Thyroid gland (tissue), 4 donors: ENCODE results near the gene FNTB. TPM values are rescaled to one million over a fixed set of nuclear protein-coding genes. Genes with fewer than 3 reads are reported as not detected.

Experiments
- DNase-seq, 2 donors: peaks; one replicate each; pipeline ENCODE4 v3.0.0-alpha.2; 2019
- H3K27ac ChIP-seq, 3 donors: fragments of 200-600 bp; sonication (generic); 1 replicate in 2 of 3; 2 replicates in 1 of 3; pipeline ENCODE4 v1.5.1; 2016 to 2019; ENCODE audit warnings: mild to moderate bottlenecking in 1 of 3, moderate library complexity in 1 of 3
- H3K27me3 ChIP-seq: fragments of 200-600 bp; sonication (generic); one replicate; pipeline ENCODE4 v1.5.1; 2019
- H3K36me3 ChIP-seq, 2 donors: fragments of 200-600 bp; sonication (generic); one replicate each; pipeline ENCODE4 v1.5.1; 2016 to 2019
- H3K4me1 ChIP-seq, 2 donors: fragments of 200-600 bp; sonication (generic); one replicate each; pipeline ENCODE4 v1.5.1; 2017 to 2019
- H3K4me3 ChIP-seq, 3 donors: fragments of 200-600 bp; sonication (generic); replicated peaks in 1 of 3; 1 replicate in 2 of 3; 2 replicates in 1 of 3; pipeline ENCODE4 v1.5.1; 2016; ENCODE audit warnings: mild to moderate bottlenecking in 1 of 3
- H3K9me3 ChIP-seq: fragments of 200-600 bp; sonication (generic); one replicate; pipeline ENCODE4 v1.5.1; 2017
- CTCF ChIP-seq, 6 experiments: fragments of 200-600 bp in 3 of 6; fragments of 450-650 bp in 3 of 6; sonication (generic) in 3 of 6; IDR thresholded peaks; one replicate each; pipeline ENCODE4 v1.5.1; 2016 to 2019; ENCODE audit warnings: antibody characterized with exemption in 6 of 6, mild to moderate bottlenecking in 2 of 6, inconsistent platforms in 1 of 6, moderate library complexity in 1 of 6
- POLR2A ChIP-seq, 2 donors: fragments of 450-650 bp; IDR thresholded peaks; one replicate each; pipeline ENCODE4 v1.6.1; 2017; ENCODE audit warnings: antibody characterized with exemption in 2 of 2, mild to moderate bottlenecking in 2 of 2, moderate library complexity in 1 of 2
- WGBS, 2 donors: methylation state at CpG; one replicate each; pipeline ENCODE4 v1.1.5; 2017; 5-methylcytosine and 5-hydroxymethylcytosine counted together
- intact Hi-C: fragments of 100-400 bp; cut with DNase I; formaldehyde crosslinking; loops from one replicate; pipeline ENCODE4 v1.15.1; 2023
- total RNA-seq, 4 donors: library from RNA; depleted of rRNA; stranded (reverse); fragments of >200 nt; gene quantifications; one replicate each; pipeline ENCODE4 v1.2.3, GENCODE V29; 2016

Gene FNTB
- total RNA-seq, 4 donors from 2014 or later, result 7.8 to 27.0 (median 18.8) TPM

GRCh38 chr14:64948612-64949210 is 38.0 kb upstream of the FNTB start:
- Histone ChIP-seq H3K36me3 (no peaks in the 10 kb centered on the region), H3K9me3 (no peaks in the 10 kb centered on the region), H3K27ac (no peak overlapping the region), H3K27me3 (no peaks in the 10 kb centered on the region), H3K4me3 (no peak overlapping the region), H3K4me1 (no peaks in the 10 kb centered on the region)
- intact Hi-C loops, result no loop called here
- no peak for TF ChIP-seq CTCF (IDR thresholded peaks at IDR 0.05)
- no peak for TF ChIP-seq POLR2A (IDR thresholded peaks at IDR 0.05)
- 93 to 94% methylated on average over 8 of the region's 8 CpGs for WGBS, 2 donors
- DNase-seq, result no peak

DNA sequence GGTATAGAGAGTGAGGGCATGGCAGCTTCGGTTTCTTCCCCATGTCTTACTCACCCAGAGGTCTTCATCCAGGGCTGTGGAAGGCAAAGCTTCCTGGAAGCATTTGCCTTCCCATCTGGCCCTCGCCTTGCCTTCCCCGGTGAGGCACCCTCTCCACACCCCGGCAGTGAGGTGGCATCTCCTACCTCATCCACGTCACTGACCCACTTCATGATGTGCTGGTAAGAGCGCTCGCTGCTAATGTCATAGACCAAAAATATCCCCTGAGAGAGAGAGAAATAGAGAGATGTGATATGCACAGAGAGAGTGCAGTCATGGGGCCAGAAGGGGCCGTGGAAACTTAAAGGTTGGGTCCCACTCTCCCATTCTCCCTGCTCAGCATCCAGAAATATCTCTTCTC is 35.8 kb upstream of the FNTB start:
- 95 to 96% methylated on average over 8 of the region's 8 CpGs for WGBS, 2 donors
- H3K9me3 ChIP-seq, result no peaks in the 10 kb centered on the region
- H3K36me3 ChIP-seq, result no peaks in the 10 kb centered on the region
- intact Hi-C loops, result no loop called here
- H3K4me3 ChIP-seq, result no peak overlapping the region
- no peaks in the 10 kb centered on the region for H3K27me3 ChIP-seq
- TF ChIP-seq CTCF (IDR thresholded peaks at IDR 0.05) (no peak), POLR2A (IDR thresholded peaks at IDR 0.05) (no peak)
- peaks cover 0 to 8% of the 10 kb centered on the region in 2 donors for H3K4me1 ChIP-seq
- DNase-seq, result no peak
- no peak overlapping the region for H3K27ac ChIP-seq

DNA sequence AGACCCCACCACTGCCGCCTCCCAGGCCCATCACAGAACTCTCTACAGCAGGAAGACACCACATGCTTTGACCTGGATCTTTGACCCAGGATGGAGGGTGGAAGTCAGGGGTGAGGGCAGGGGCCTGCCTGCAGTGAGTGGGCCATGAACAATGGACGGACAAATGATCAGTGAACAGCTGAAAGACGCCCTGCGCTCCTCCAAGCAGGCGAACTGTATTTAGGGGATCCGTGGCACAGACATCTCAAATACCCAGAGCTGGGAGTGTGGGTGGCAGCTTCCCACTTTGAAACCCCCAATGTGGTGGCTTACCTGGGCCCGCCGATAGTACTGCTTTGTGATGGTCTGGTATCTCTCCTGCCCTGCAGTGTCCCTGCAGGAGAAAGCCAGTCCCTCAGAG is 35.4 kb upstream of the FNTB start:
- H3K27ac ChIP-seq, result no peak overlapping the region
- H3K27me3 ChIP-seq, result no peaks in the 10 kb centered on the region
- no peak for TF ChIP-seq POLR2A (IDR thresholded peaks at IDR 0.05)
- no peak for TF ChIP-seq CTCF (IDR thresholded peaks at IDR 0.05)
- intact Hi-C loops, result no loop called here
- WGBS, 2 donors, result 94 to 97% methylated on average over 8 of the region's 8 CpGs
- H3K4me3 ChIP-seq, result no peak overlapping the region
- no peak for DNase-seq
- H3K36me3 ChIP-seq, result no peaks in the 10 kb centered on the region
- H3K9me3 ChIP-seq, result no peaks in the 10 kb centered on the region
- peaks cover 0 to 8% of the 10 kb centered on the region in 2 donors for H3K4me1 ChIP-seq

- no peak overlapping the region for H3K4me3 ChIP-seq
- H3K9me3 ChIP-seq, result no peaks in the 10 kb centered on the region
- peaks cover 0 to 8% of the 10 kb centered on the region in 2 donors for H3K4me1 ChIP-seq
- no peaks in the 10 kb centered on the region for H3K27me3 ChIP-seq
- no peaks in the 10 kb centered on the region for H3K36me3 ChIP-seq
- H3K27ac ChIP-seq, result no peak overlapping the region
- intact Hi-C loops, result no loop called here
- no peak for DNase-seq
- TF ChIP-seq CTCF (IDR thresholded peaks at IDR 0.05), result no peak
- no peak for TF ChIP-seq POLR2A (IDR thresholded peaks at IDR 0.05)
Measured at GRCh38 chr14:64951724-64952123, 35.0 kb upstream of the FNTB start.

DNA sequence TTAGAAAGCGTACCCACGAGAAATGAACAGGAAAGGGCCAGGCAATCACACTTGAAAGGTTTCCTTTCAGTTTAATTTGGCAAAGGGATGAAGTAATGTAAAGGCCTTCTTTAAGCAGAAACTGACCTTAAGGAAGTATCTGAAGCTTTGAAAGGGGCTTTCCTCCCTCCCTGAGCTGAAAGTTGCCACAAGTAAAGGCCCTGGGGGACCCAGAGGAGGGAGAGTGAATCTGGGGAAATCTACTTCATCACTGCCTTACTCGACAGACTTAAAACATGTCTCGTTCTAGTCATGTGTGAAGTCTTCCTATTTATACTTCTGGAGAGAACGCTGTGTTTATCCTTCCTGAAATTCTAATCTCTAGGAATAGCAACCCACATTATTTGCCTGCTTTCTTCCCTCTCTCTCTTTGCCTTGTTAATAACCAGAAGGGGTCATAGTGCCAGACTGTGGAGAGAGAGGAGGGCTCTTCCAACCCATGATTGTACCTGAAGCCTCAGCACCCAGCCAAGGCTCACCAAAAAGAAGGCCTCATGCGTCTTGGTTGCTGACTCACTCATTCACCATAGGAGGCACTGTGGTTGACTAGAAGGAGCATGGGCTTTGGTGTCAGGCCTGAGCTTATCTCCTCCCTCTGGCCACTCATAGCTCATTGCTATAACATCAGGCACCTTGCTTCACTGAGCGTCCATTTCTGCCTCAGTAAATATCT is 33.9 kb upstream of the FNTB start:
- no peak for TF ChIP-seq CTCF (IDR thresholded peaks at IDR 0.05)
- no peak for TF ChIP-seq POLR2A (IDR thresholded peaks at IDR 0.05)
- 80 to 82% methylated on average over 7 of the region's 7 CpGs for WGBS, 2 donors
- no peak for DNase-seq
- intact Hi-C loops, result no loop called here
- Histone ChIP-seq H3K4me3 (no peak overlapping the region), H3K4me1 (peaks cover 0 to 8% of the 10 kb centered on the region in 2 donors), H3K27ac (no peak overlapping the region), H3K9me3 (no peaks in the 10 kb centered on the region), H3K36me3 (no peaks in the 10 kb centered on the region), H3K27me3 (no peaks in the 10 kb centered on the region)
